GM19099 (cell line): ENCODE measurements around the gene ERFL.

Source experiments
- POLR2A ChIP-seq: IDR thresholded peaks from 3 replicates; pipeline ENCODE4 v1.6.1; 2011; ENCODE audit warnings: low read depth; ENCODE audit not compliant: insufficient read length; ENCODE audit errors: extremely low read depth

ERFL gene

GRCh38 chr19:41904118-41904870 lies 24.0 kb downstream of the ERFL start:
- no peak for TF ChIP-seq POLR2A

DNA sequence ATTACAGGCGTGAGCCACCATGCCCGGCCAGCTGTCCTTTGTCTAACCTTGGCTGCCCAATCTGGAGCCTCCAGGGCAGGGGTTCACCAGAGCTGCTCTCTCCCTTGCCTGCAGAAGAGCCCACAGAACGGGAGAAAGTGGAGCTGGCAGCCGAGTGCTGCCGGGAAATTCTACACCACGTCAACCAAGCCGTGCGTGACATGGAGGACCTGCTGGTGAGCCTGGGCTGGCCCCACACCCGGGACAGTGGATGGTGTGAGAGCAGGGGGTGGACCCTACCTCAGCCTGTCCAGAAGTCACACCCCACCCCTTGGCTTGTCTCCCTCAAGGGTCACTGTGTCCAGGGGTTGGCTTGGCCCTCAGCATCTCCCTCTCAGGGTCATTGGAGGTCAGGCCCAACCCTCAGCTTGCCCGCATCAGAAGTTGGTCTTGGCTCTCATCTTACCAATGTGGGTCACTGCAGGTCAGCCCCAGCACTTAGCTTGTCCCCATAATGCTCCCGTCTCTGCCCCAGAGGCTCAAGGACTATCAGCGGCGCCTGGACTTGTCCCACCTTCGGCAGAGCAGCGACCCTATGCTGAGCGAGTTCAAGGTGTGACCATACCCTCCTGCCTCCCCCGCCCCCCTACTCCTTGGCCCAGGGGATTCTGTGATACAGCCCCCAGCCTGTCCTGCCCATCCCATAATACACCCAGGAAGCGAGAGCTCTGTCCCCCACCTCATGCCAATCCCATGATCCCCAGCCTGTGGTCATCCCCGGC lies 24.9 kb downstream of the ERFL start:
- no peak for TF ChIP-seq POLR2A

GRCh38 chr19:41902594-41902993 lies 25.7 kb downstream of the ERFL start:
- TF ChIP-seq POLR2A: no peak

DNA sequence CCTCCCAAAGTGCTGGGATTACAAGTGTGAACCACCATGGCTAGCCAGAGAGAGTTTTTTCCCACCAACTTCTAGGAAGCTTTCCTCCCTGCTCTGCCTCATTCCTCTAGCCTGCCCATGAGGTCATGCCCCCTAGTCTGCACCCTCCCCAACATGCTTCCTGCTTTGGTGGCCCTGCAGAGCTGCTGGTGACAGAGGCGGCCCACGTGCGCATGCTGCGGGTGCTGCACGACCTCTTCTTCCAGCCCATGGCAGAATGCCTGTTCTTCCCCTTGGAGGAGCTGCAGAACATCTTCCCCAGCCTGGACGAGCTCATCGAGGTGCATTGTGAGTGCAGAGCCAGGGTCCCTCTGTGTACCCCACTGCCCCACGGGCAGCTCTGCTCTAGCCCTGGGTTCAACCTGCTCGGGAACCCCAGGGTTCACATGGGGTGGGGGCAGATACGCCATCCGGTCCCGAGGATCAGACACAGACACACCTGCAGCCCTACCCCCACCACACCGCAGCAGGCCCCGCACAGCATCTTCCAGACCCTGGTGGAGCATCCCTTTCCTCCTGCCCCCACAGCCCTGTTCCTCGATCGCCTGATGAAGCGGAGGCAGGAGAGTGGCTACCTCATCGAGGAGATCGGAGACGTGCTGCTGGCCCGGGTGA lies 26.4 kb downstream of the ERFL start:
- TF ChIP-seq POLR2A: no peak

DNA sequence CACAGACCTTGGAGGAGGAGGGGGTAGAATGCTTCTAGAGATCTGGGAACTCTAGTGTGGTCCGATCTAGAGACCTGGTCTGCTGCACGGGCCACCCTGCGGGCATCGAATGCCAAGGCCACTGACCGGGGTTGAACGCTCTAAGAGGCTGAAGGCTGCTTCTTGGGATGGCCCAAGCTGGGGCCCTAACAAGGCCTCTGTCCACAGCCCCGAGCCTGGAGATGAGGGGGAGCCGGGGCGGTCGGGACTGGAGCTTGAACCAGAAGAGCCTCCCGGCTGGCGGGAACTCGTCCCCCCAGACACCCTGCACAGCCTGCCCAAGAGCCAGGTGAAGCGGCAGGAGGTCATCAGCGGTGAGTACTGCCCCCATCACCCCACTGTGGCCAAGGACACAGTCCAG lies 30.0 kb downstream of the ERFL start:
- no peak for TF ChIP-seq POLR2A

- TF ChIP-seq POLR2A: no peak
Measured at GRCh38 chr19:41897820-41898219, 30.4 kb downstream of the ERFL start.

DNA sequence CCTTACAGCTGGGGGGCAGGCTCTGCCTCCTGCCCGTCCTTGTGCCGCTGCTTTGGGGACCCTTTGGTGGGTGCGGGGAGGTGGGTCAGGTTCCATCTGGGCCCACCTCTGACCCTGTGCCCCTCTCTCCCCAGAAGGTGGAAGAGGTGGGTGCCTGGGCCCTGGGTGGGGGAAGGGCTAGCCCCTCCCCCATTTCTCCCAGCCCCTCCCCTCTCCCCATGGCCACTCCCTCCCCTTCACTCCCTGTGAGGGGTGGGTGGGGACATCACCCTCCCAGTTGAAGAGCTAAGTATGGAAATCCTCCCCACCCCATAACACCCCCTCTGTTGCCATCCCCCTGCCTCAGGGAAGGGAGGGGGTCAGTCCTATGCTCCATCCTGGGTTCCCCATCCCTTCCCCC lies 31.1 kb downstream of the ERFL start:
- no peak for TF ChIP-seq POLR2A

DNA sequence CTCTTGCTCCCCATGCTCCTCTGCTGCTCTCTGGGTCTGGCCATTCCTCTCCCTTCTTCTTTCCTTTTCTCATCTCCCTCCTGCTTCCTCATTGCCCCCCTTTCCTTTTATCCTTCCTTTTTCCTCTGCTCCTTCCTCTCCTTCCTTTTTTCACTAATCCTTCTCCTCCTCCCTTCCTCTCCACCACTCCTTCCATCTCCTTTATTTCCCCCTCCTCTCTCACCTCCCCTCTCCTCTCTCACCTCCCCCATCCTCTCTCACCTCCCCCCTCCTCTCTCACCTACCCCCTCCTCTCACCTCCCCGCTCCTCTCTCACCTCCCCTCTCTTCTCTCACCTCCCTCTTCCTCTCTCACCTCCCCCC lies 31.7 kb downstream of the ERFL start:
- no peak for TF ChIP-seq POLR2A

GRCh38 chr19:41895745-41896580 lies 32.3 kb downstream of the ERFL start:
- TF ChIP-seq POLR2A: no peak

GRCh38 chr19:41894350-41894749 lies 33.9 kb downstream of the ERFL start:
- no peak for TF ChIP-seq POLR2A

- TF ChIP-seq POLR2A: no peak
Measured at GRCh38 chr19:41893899-41894298, 34.4 kb downstream of the ERFL start.

GRCh38 chr19:41892173-41892902 lies 35.9 kb downstream of the ERFL start:
- TF ChIP-seq POLR2A: no peak

DNA sequence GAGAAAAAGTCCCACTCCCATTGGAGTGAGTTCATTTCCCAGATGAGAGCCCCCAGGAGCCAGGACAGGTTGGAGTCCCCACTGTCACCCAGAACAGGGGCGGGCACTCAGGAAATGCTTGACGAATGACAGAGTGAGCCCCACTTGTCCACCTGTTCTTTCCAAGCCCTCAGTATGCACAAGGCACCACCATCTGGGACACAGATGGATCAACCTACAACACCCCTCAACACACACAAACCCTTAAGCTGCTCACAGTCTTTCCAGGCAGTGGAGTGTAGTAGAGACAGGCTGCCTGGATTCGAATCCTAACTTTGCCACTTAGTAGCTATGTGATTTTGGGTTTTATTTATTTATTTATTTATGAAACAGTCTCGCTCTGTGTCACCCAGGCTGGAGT lies 37.3 kb downstream of the ERFL start:
- TF ChIP-seq POLR2A: no peak

- no peak for TF ChIP-seq POLR2A
Measured at GRCh38 chr19:41889896-41890295, 38.4 kb downstream of the ERFL start.
